GM23248 (cell line): ENCODE results near the gene PRKAA1.

ENCODE experiments used
- EZH2 ChIP-seq: fragments of 200-600 bp; sonication (generic); IDR thresholded peaks from 2 replicates; pipeline ENCODE4 v1.6.1; 2018; ENCODE audit warnings: antibody characterized with exemption, mild to moderate bottlenecking; ENCODE audit not compliant: insufficient read depth, poor library complexity, severe bottlenecking
- EZH2phosphoT487 ChIP-seq: fragments of 200-600 bp; sonication (generic); IDR thresholded peaks from 2 replicates; pipeline ENCODE4 v1.6.1; 2018; ENCODE audit warnings: antibody characterized with exemption, moderate library complexity, mild to moderate bottlenecking, low read depth; ENCODE audit not compliant: insufficient read depth

DNA sequence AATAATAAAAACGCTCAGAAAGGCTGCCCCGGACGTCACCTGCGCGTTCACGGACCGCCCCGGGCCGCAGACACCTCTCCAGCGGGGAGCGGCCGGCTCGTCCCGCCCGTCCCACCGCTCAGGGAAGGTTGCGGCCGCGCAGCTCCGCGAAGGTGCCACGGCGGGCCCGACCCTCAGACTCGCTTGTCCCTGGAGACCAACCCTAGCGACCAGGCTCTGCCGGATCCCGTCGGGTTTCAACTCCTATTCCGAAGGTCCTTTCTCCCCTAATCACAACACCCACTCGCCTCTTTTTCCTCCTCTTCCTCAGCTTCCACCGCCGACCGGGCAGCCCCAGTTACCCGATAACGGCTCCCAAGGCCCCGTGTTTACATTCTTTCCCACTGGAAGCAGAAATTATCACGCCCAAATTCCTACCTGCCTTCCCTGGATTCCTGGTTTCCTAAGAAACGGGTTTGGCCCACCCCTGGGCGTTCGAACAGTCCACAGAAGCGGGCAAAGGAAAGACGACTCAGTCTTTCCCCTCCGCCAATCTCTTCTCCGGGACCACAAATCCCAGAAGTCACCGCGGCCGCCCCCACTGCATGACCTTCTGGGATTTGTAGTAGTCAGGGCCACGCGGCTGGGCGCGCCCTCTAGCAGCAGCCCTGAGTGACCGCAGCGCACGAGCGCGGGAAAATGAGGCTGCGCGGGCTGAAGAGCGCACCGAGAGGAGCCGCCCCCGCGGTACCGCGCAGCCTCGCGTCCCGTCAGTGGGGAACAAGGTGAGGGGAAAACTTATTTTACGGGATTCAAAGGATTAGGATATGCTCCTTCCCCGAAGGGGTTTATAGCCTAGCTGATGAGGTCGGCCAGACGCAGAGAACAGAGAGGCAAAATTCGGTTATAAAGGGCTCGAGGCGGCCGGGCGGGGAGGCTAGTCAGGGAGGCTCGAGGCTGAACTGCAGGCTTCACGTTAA is 42.5 kb downstream of the PRKAA1 start, which contains the start of gene TTC33:
- TF ChIP-seq EZH2: no peak
- no peak for TF ChIP-seq EZH2phosphoT487
